ENCODE measurements around the gene MUC20. TPM values are rescaled to one million over a fixed set of nuclear protein-coding genes. Genes with fewer than 3 reads are reported as not detected.
"Not testable (repeated sequence)": the region's sequence is repeated elsewhere in the genome, so short reads cannot be mapped to it uniquely, and the experiment has no call there.

MUC20 gene
- total and polyA plus RNA-seq, 7 experiments from 2014 or later: 0.66 to 17.8 (median 12.2) TPM

DNA sequence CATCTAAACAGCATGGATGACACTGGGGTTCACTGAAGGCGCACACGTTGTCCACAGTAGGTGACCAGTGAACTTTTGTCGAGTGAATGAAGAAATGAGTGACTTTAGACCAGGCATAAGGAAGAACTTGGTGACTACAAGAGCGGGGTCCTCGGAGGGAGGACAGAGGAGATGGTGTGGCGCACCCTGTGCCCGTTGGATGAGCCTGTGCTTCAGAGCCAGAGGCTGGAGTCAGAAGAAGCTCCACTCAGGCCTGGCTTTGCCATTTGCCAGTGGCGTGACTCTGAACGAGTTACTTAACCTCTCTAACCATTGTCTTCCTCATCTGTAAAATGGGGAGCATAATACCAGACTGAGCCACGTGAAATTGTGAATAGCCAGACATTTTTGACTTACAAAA is 48.8 kb downstream of the MUC20 start:
- Mint-ChIP-seq H3K27me3 (peaks cover 0 to 4% (median 2%) of the 10 kb centered on the region in 5 donors), H3K4me1 (peaks cover 0 to 1% (median 0%) of the 10 kb centered on the region in 7 donors), H3K9me3 (peaks cover 0 to 6% (median 0%) of the 10 kb centered on the region in 11 donors), H3K4me3 (no peak overlapping the region), H3K36me3 (peaks cover 0 to 1% (median 0%) of the 10 kb centered on the region in 5 donors), H3K27ac (no peak overlapping the region)
- POLR2A ChIA-PET: no interaction called here
- H3K9me3 ChIP-seq (ENCODE audit: control insufficient read depth in 2 of 3, low read length in 3 of 3): no peaks in the 10 kb centered on the region
- H3K27me3 ChIP-seq (ENCODE audit: control insufficient read depth in 2 of 2, insufficient read depth in 2 of 2, low read length in 2 of 2): no peaks in the 10 kb centered on the region
- H3K36me3 ChIP-seq (ENCODE audit: control insufficient read depth in 2 of 3, insufficient read depth in 3 of 3, low read length in 3 of 3): no peaks in the 10 kb centered on the region
- no peaks in the 10 kb centered on the region for H3K4me1 ChIP-seq (ENCODE audit: control insufficient read depth in 2 of 2, insufficient read depth in 2 of 2, low read length in 2 of 2)
- no peak overlapping the region for H3K27ac ChIP-seq (ENCODE audit: low read depth, low read length)
- CTCF ChIA-PET: no interaction called here
- H3K4me3 ChIP-seq (ENCODE audit: low read length): no peak overlapping the region
- no peak for DNase-seq
- intact Hi-C loops (cut with micrococcal nuclease): no loop called here
- no peak for ATAC-seq

DNA sequence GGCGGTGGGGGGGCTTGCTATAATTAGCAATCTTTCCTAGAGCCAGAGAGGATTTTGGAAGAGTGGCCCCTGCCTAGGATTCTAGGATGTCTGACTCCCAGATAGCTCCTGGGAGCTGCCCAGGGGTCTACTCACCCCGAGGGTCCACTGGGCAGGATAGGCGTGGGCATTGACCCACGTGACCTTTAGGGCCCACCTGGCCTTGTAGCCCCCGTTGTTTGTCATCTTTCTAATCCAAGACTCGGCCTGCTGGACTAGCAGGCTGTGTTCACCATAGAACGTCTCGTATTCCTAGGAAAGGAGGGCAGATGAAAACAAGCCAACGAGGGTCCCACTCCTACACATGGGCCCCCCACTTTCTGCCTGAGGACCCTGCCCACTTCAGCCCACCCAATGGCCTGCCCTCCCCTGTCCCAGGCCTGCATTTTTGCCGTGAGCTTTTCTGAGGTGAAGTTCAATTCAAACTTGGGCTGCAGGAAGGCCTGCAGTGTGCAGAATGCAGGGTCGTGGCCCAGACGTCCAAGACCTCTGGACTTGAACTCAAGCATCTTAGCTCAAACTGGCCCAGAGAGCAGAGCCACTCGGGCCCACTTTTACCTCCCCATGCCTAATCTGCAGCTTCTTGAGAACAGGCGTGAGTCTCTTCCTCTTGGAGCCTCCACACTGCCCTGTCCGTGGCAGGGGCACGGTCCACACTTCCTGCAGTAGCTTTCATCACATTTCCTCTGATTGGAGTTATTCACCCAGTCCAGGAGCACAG is 49.5 kb downstream of the MUC20 start:
- no peaks in the 10 kb centered on the region for H3K27me3 ChIP-seq (ENCODE audit: control insufficient read depth in 2 of 2, insufficient read depth in 2 of 2, low read length in 2 of 2)
- H3K9me3 ChIP-seq (ENCODE audit: control insufficient read depth in 2 of 3, low read length in 3 of 3): no peaks in the 10 kb centered on the region
- Mint-ChIP-seq H3K4me1 (peaks cover 0 to 1% (median 0%) of the 10 kb centered on the region in 7 donors), H3K4me3 (no peak overlapping the region), H3K36me3 (peaks cover 0 to 1% (median 0%) of the 10 kb centered on the region in 5 donors), H3K27me3 (peaks cover 0 to 2% (median 0%) of the 10 kb centered on the region in 5 donors), H3K27ac (no peak overlapping the region), H3K9me3 (peaks cover 0 to 6% (median 0%) of the 10 kb centered on the region in 11 donors)
- no peak overlapping the region for H3K4me3 ChIP-seq (ENCODE audit: low read length)
- no peaks in the 10 kb centered on the region for H3K4me1 ChIP-seq (ENCODE audit: control insufficient read depth in 2 of 2, insufficient read depth in 2 of 2, low read length in 2 of 2)
- H3K27ac ChIP-seq (ENCODE audit: low read depth, low read length): no peak overlapping the region
- intact Hi-C loops (cut with micrococcal nuclease): no loop called here
- DNase-seq (no peak), ATAC-seq (no peak)
- ChIA-PET CTCF (no interaction called here), POLR2A (no interaction called here)
- no peaks in the 10 kb centered on the region for H3K36me3 ChIP-seq (ENCODE audit: control insufficient read depth in 2 of 3, insufficient read depth in 3 of 3, low read length in 3 of 3)

DNA sequence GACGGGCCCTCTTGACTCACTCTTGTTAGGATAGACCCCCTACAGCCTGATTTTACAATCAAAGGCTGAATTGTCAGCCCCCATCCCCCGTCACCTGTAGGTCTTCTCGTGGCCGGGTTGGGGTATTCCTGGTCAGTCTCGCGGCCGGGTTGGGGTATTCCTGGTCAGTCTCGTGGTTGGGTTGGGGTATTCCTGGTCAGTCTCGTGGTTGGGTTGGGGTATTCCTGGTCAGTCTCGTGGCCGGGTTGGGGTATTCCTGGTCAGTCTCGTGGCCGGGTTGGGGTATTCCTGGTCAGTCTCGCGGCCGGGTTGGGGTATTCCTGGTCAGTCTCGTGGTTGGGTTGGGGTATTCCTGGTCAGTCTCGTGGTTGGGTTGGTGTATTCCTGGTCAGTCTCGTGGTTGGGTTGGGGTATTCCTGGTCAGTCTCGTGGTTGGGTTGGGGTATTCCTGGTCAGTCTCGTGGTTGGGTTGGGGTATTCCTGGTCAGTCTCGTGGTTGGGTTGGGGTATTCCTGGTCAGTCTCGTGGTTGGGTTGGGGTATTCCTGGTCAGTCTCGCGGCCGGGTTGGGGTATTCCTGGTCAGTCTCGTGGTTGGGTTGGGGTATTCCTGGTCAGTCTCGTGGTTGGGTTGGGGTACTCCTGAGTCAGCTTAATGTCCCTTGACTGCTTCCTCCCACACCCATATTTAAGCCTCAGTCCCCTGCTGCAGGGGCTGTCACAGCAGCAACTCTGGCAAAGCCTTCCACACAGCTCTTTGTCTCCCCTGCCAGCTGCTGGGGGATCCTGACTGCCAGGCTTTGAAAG is 50.3 kb downstream of the MUC20 start:
- ATAC-seq; H3K36me3 Mint-ChIP-seq; H3K9me3 ChIP-seq (ENCODE audit: control insufficient read depth in 2 of 3, low read length in 3 of 3); H3K27me3 Mint-ChIP-seq; H3K36me3 ChIP-seq (ENCODE audit: control insufficient read depth in 2 of 3, insufficient read depth in 3 of 3, low read length in 3 of 3); POLR2A ChIA-PET; intact Hi-C loops (cut with micrococcal nuclease); H3K4me1 Mint-ChIP-seq; H3K4me1 ChIP-seq (ENCODE audit: control insufficient read depth in 2 of 2, insufficient read depth in 2 of 2, low read length in 2 of 2); H3K27me3 ChIP-seq (ENCODE audit: control insufficient read depth in 2 of 2, insufficient read depth in 2 of 2, low read length in 2 of 2); H3K4me3 ChIP-seq (ENCODE audit: low read length); CTCF ChIA-PET; H3K9me3 Mint-ChIP-seq; H3K27ac ChIP-seq (ENCODE audit: low read depth, low read length): not testable (repeated sequence)
- peak overlapping the region in 2 of 9 donors; percentile 55 to 70 for H3K27ac Mint-ChIP-seq
- DNase-seq: peak in 1 of 9 donors; percentile 44
- H3K4me3 Mint-ChIP-seq: peak overlapping the region in 1 of 10 donors; percentile 33

DNA sequence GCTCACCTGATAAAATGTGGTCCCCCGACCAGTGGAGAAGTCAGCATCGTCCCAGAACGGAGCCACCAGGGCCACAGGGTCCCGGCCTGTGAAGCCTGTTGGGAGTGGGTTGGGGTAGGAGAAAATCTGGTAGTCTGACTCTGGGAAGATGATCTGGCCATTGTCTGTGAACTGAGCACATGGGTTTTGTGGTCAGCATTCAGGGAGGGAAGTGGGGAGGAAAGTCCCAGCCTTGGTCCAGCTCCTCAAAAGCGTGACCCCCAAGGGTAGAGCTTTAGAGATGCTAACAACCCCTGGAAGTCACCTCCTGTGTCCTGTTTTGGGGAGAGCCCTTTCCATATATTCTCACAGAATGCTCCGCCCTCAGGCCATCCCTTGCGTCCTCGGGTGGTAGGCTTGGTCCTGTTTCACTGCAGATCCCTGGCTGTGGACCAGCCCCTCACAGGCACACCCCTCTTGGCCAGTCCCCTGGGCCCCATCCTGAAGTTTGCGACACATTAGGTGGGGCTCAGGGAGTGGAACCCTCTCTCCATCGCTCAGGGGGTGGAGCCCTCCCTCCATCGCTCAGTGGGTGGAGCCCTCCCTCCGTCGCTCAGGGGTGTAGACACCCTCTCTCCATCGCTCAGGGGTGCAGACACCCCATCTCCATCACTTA is 51.0 kb downstream of the MUC20 start:
- H3K9me3 ChIP-seq (ENCODE audit: control insufficient read depth in 2 of 3, low read length in 3 of 3): no peaks in the 10 kb centered on the region
- ChIA-PET POLR2A (no interaction called here), CTCF (no interaction called here)
- ATAC-seq (no peak), DNase-seq (peak in 1 of 9 donors; percentile 42)
- H3K4me3 ChIP-seq (ENCODE audit: low read length): no peak overlapping the region
- Mint-ChIP-seq H3K27ac (peak overlapping the region in 1 of 9 donors; percentile 55), H3K36me3 (peaks cover 0 to 1% (median 0%) of the 10 kb centered on the region in 5 donors), H3K4me1 (peaks cover 0 to 1% (median 0%) of the 10 kb centered on the region in 7 donors), H3K9me3 (peaks cover 0 to 6% (median 0%) of the 10 kb centered on the region in 11 donors), H3K4me3 (no peak overlapping the region), H3K27me3 (peaks cover 0 to 2% (median 0%) of the 10 kb centered on the region in 5 donors)
- H3K27ac ChIP-seq (ENCODE audit: low read depth, low read length): no peak overlapping the region
- no peaks in the 10 kb centered on the region for H3K36me3 ChIP-seq (ENCODE audit: control insufficient read depth in 2 of 3, insufficient read depth in 3 of 3, low read length in 3 of 3)
- no peaks in the 10 kb centered on the region for H3K4me1 ChIP-seq (ENCODE audit: control insufficient read depth in 2 of 2, insufficient read depth in 2 of 2, low read length in 2 of 2)
- H3K27me3 ChIP-seq (ENCODE audit: control insufficient read depth in 2 of 2, insufficient read depth in 2 of 2, low read length in 2 of 2): no peaks in the 10 kb centered on the region
- intact Hi-C loops (cut with micrococcal nuclease): no loop called here

DNA sequence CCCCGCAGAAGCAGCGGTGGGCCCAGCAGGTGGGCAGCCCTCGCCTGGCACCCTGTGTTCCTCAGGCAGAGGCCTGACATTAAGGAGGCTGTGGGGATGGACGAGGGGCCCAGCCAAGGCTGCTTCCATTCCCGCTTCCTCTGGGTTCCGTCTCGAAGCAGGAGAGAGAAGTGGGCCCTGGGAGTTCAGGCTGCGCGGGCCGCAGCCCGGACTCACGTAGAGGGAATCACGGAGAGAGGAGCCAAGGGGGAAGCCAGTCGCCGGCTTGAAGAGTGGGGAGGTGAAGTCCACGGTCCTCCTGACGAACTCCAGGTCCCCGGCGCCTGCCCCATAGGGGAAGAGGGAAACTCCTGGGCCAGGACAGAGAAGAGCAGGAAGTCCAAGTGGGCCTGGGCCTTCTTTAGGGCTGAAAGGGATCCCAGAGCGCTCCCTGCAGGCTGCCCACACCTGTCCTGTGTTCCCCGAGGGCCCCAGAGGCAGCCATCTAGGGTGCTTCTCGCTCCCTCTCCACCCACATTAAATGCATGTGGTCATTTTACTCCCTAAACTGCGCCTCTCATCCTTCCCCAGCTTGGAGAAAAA is 53.3 kb downstream of the MUC20 start:
- Mint-ChIP-seq H3K27me3 (peaks cover 0 to 2% (median 0%) of the 10 kb centered on the region in 5 donors), H3K27ac (no peak overlapping the region), H3K4me3 (no peak overlapping the region), H3K9me3 (peaks cover 0 to 12% (median 9%) of the 10 kb centered on the region in 11 donors), H3K4me1 (peaks cover 1 to 10% (median 8%) of the 10 kb centered on the region in 7 donors), H3K36me3 (peaks cover 0 to 11% (median 0%) of the 10 kb centered on the region in 5 donors)
- ATAC-seq (no peak), DNase-seq (no peak)
- intact Hi-C loops (cut with micrococcal nuclease): no loop called here
- H3K4me3 ChIP-seq (ENCODE audit: low read length): no peak overlapping the region
- POLR2A ChIA-PET: no interaction called here
- H3K36me3 ChIP-seq (ENCODE audit: control insufficient read depth in 2 of 3, insufficient read depth in 3 of 3, low read length in 3 of 3): no peaks in the 10 kb centered on the region
- CTCF ChIA-PET: no interaction called here
- no peaks in the 10 kb centered on the region for H3K4me1 ChIP-seq (ENCODE audit: control insufficient read depth in 2 of 2, insufficient read depth in 2 of 2, low read length in 2 of 2)
- no peak overlapping the region for H3K27ac ChIP-seq (ENCODE audit: low read depth, low read length)
- H3K27me3 ChIP-seq (ENCODE audit: control insufficient read depth in 2 of 2, insufficient read depth in 2 of 2, low read length in 2 of 2): no peaks in the 10 kb centered on the region
- H3K9me3 ChIP-seq (ENCODE audit: control insufficient read depth in 2 of 3, low read length in 3 of 3): peaks cover 0 to 6% (median 0%) of the 10 kb centered on the region in 3 experiments

DNA sequence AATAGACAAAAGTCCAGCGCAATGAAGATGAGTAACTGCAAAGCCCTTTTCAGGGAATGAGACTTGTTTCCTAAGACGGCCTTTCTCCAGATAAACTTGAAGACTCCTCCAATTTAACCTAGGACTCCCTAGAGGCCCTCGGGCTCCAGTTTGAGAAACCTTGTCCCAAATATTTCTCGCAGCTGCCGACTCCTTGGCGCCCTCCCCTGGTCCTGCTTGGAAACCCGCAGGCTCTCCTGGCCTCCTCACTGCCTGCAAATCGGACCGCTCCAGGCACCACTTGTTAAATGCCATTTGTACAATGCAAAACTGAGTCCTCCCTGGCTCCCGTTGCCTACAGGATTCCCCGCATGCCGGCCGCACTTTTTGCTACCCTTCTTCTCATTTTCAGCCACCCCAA is 54.1 kb downstream of the MUC20 start:
- no peak overlapping the region for H3K4me3 Mint-ChIP-seq
- CTCF ChIA-PET: no interaction called here
- H3K9me3 ChIP-seq (ENCODE audit: control insufficient read depth in 2 of 3, low read length in 3 of 3): peaks cover 0 to 6% (median 0%) of the 10 kb centered on the region in 3 experiments
- H3K4me1 Mint-ChIP-seq: peaks cover 6 to 18% (median 16%) of the 10 kb centered on the region in 7 donors
- no peaks in the 10 kb centered on the region for H3K27me3 ChIP-seq (ENCODE audit: control insufficient read depth in 2 of 2, insufficient read depth in 2 of 2, low read length in 2 of 2)
- peaks cover 0 to 2% (median 0%) of the 10 kb centered on the region in 5 donors for H3K27me3 Mint-ChIP-seq
- DNase-seq: no peak
- intact Hi-C loops (cut with micrococcal nuclease): no loop called here
- peaks cover 0 to 20% (median 0%) of the 10 kb centered on the region in 5 donors for H3K36me3 Mint-ChIP-seq
- no peak for ATAC-seq
- no peaks in the 10 kb centered on the region for H3K4me1 ChIP-seq (ENCODE audit: control insufficient read depth in 2 of 2, insufficient read depth in 2 of 2, low read length in 2 of 2)
- no peaks in the 10 kb centered on the region for H3K36me3 ChIP-seq (ENCODE audit: control insufficient read depth in 2 of 3, insufficient read depth in 3 of 3, low read length in 3 of 3)
- POLR2A ChIA-PET: no interaction called here
- no peak overlapping the region for H3K4me3 ChIP-seq (ENCODE audit: low read length)
- peak overlapping the region in 1 of 9 donors; percentile 86 for H3K27ac Mint-ChIP-seq
- H3K27ac ChIP-seq (ENCODE audit: low read depth, low read length): no peak overlapping the region
- peaks cover 0 to 20% (median 14%) of the 10 kb centered on the region in 11 donors for H3K9me3 Mint-ChIP-seq

Measured in naive thymus-derived CD4-positive, alpha-beta T cell (primary cell).